Activated CD4-positive, alpha-beta T cell treated with anti-CD3 and anti-CD28 coated beads, Interleukin-2, amount 10 ng/mL, durations not matched to agents 7 days and 5 days (primary cell): Measurements from ENCODE around the gene ADCY7. TPM values are rescaled to one million over a fixed set of nuclear protein-coding genes. Genes with fewer than 3 reads are reported as not detected.
A peak's percentile ranks its signal among the peaks of the same experiment; 100 is the strongest.

Source experiments
- CTCF ChIA-PET: fragments of 350-600 bp; sonication (Branson Sonifier 250); formaldehyde crosslinking; loops from one replicate; lab custom pipeline; 2021; ENCODE audit warnings: antibody characterized with exemption; lab: Charles Lee
- POLR2A ChIA-PET: fragments of 350-600 bp; sonication (Branson Sonifier 250); formaldehyde crosslinking; loops from one replicate; lab custom pipeline; 2021; ENCODE audit warnings: antibody characterized with exemption; lab: Charles Lee
- DNase-seq: peaks from one replicate; pipeline ENCODE4 v3.0.0-alpha.2; 2020
- H3K27ac Mint-ChIP-seq: one replicate; pipeline ENCODE4 v1.8.0; 2021; ENCODE audit warnings: mild to moderate bottlenecking, moderate library complexity, mixed read lengths
- H3K27me3 Mint-ChIP-seq: one replicate; pipeline ENCODE4 v1.8.0; 2021; ENCODE audit warnings: mixed read lengths
- H3K36me3 Mint-ChIP-seq: one replicate; pipeline ENCODE4 v1.8.0; 2021; ENCODE audit warnings: low read depth, mixed read lengths
- H3K4me1 Mint-ChIP-seq: one replicate; pipeline ENCODE4 v1.8.0; 2021; ENCODE audit warnings: mixed read lengths
- H3K4me3 Mint-ChIP-seq: one replicate; pipeline ENCODE4 v1.8.0; 2021; ENCODE audit warnings: mild to moderate bottlenecking, moderate library complexity, mixed read lengths
- H3K9me3 Mint-ChIP-seq: one replicate; pipeline ENCODE4 v1.8.0; 2021; ENCODE audit warnings: mixed read lengths
- total RNA-seq, 2 experiments: library from RNA; stranded (reverse); gene quantifications; one replicate each; pipeline ENCODE4 v1.2.3, GENCODE V29; 2021

The ADCY7 gene
- total RNA-seq, 2 experiments from 2014 or later, result 197 to 255 TPM

DNA sequence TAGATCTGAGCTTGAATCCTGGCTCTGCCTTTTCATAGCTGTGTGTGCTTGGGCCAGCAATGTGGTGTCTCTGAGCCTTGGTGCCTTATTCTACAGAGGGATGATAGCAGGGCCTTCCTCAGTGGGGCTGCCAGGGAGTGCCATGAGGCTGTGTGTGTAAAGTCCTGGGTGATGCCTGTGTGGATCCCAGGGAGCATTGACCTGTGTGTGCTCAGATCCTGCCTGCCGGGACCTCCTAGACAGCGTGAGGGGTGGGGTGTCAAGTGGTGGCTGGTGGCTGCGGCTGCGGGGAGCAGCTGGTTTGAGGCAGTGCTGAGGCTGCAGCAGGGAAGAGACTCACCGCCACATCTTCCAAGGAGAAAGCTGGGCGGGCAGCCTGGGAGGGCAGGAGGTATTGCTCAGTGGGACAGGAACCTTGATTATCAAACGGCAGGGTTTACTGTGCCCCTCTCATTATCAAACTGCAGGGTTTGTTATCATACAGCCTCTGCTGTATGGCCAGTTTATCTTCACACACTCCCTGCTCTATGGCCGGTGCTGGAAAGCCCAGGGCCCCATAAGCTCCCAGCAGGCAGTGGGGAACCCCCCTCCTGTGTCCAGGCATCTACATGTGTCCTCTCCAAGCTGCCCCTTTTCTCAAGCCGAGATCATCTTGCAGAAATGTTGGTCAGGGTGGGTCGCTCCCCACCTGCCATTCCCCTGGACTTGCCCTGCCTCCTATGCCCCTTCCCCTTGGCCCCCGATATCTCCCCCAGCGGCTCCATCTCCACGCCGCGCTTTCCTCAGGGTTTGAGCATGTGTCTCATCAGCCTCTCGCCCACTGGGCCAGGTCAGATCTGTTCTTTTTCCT is 3.1 kb upstream of the ADCY7 start:
- Mint-ChIP-seq H3K27ac (no peak overlapping the region), H3K4me1 (peaks cover 55% of the 10 kb centered on the region), H3K4me3 (no peak overlapping the region), H3K9me3 (no peaks in the 10 kb centered on the region), H3K27me3 (peaks cover 5% of the 10 kb centered on the region), H3K36me3 (peaks cover 8% of the 10 kb centered on the region)
- CTCF ChIA-PET, result interaction anchor here (1.1 to 4.5 kb wide), 7 partner anchors 11 to 402 kb away, joined by 3 to 21 read pairs (median 3); partner anchors contain the start of gene CNEP1R1
- no peak for DNase-seq
- POLR2A ChIA-PET, result no interaction called here

- no peaks in the 10 kb centered on the region for H3K9me3 Mint-ChIP-seq
- no peak overlapping the region for H3K4me3 Mint-ChIP-seq
- no peak for DNase-seq
- H3K4me1 Mint-ChIP-seq, result peaks cover 62% of the 10 kb centered on the region
- H3K27me3 Mint-ChIP-seq, result peaks cover 4% of the 10 kb centered on the region
- H3K27ac Mint-ChIP-seq, result peak overlapping the region; percentile 67
- POLR2A ChIA-PET, result no interaction called here
- CTCF ChIA-PET, result interaction anchor here (0.7 to 4.5 kb wide), 5 partner anchors 10 to 401 kb away, joined by 3 to 21 read pairs (median 3); partner anchors contain the start of gene CNEP1R1
- H3K36me3 Mint-ChIP-seq, result peaks cover 15% of the 10 kb centered on the region
Measured at GRCh38 chr16:50263940-50264929, 2.1 kb upstream of the ADCY7 start.

GRCh38 chr16:50265260-50265659 is 1.1 kb upstream of the ADCY7 start:
- CTCF ChIA-PET, result interaction anchor here (0.7 to 4.5 kb wide), 4 partner anchors 9 to 240 kb away, joined by 3 to 21 read pairs (median 4); partner anchors contain the start of gene CNEP1R1

GRCh38 chr16:50265716-50266336 is 525 bp upstream of the ADCY7 start:
- Mint-ChIP-seq H3K4me1 (peaks cover 73% of the 10 kb centered on the region), H3K36me3 (peaks cover 20% of the 10 kb centered on the region), H3K9me3 (no peaks in the 10 kb centered on the region), H3K4me3 (peak overlapping the region; percentile 96), H3K27ac (peak overlapping the region; percentile 96), H3K27me3 (no peaks in the 10 kb centered on the region)
- no peak for DNase-seq
- POLR2A ChIA-PET, result no interaction called here
- CTCF ChIA-PET, result interaction anchor here (0.6 to 4.5 kb wide), 5 partner anchors 8 to 322 kb away, joined by 3 to 21 read pairs (median 3); partner anchors contain the start of gene CNEP1R1

More at GRCh38 chr16:50265260-50265659, 1.1 kb upstream of the ADCY7 start:
- peaks cover 67% of the 10 kb centered on the region for H3K4me1 Mint-ChIP-seq
- H3K4me3 Mint-ChIP-seq, result peak overlapping the region; percentile 64
- POLR2A ChIA-PET, result no interaction called here
- H3K9me3 Mint-ChIP-seq, result no peaks in the 10 kb centered on the region
- DNase-seq, result peak; percentile 54
- peaks cover 20% of the 10 kb centered on the region for H3K36me3 Mint-ChIP-seq
- no peaks in the 10 kb centered on the region for H3K27me3 Mint-ChIP-seq
- peak overlapping the region; percentile 91 for H3K27ac Mint-ChIP-seq

- peaks cover 29% of the 10 kb centered on the region for H3K36me3 Mint-ChIP-seq
- POLR2A ChIA-PET, result interaction anchor here (0.6 kb wide), 1 partner anchor 22 kb away, joined by 3 read pairs; no protein-coding TSS in a partner anchor
- H3K4me3 Mint-ChIP-seq, result peak overlapping the region; percentile 96
- no peak for DNase-seq
- CTCF ChIA-PET, result interaction anchor here (0.8 to 2.8 kb wide), 2 partner anchors 11 to 473 kb away, joined by 3 to 9 read pairs; no protein-coding TSS in a partner anchor
- H3K4me1 Mint-ChIP-seq, result peaks cover 80% of the 10 kb centered on the region
- H3K9me3 Mint-ChIP-seq, result no peaks in the 10 kb centered on the region
- no peaks in the 10 kb centered on the region for H3K27me3 Mint-ChIP-seq
- H3K27ac Mint-ChIP-seq, result peak overlapping the region; percentile 96
Measured at GRCh38 chr16:50267151-50267631, 840 bp downstream of the ADCY7 start.

GRCh38 chr16:50267651-50268050 is 1.3 kb downstream of the ADCY7 start:
- H3K4me3 Mint-ChIP-seq, result peak overlapping the region; percentile 96
- H3K27me3 Mint-ChIP-seq, result no peaks in the 10 kb centered on the region
- peak overlapping the region; percentile 96 for H3K27ac Mint-ChIP-seq
- peaks cover 83% of the 10 kb centered on the region for H3K4me1 Mint-ChIP-seq
- POLR2A ChIA-PET, result interaction anchor here (0.5 to 0.6 kb wide), 2 partner anchors 22 to 165 kb away, joined by 3 to 4 read pairs; no protein-coding TSS in a partner anchor
- no peaks in the 10 kb centered on the region for H3K9me3 Mint-ChIP-seq
- CTCF ChIA-PET, result interaction anchor here (1.2 to 2.8 kb wide), 3 partner anchors 10 to 242 kb away, joined by 4 to 9 read pairs (median 4); partner anchors contain the start of gene CNEP1R1
- DNase-seq, result peak; percentile 39
- peaks cover 34% of the 10 kb centered on the region for H3K36me3 Mint-ChIP-seq

GRCh38 chr16:50268352-50268751 is 2.0 kb downstream of the ADCY7 start:
- CTCF ChIA-PET, result interaction anchor here (0.8 to 2.8 kb wide), 6 partner anchors 10 to 243 kb away, joined by 3 to 9 read pairs (median 4); partner anchors contain the start of gene CNEP1R1
- POLR2A ChIA-PET, result interaction anchor here (0.5 kb wide), 1 partner anchor 166 kb away, joined by 4 read pairs; no protein-coding TSS in a partner anchor
- Mint-ChIP-seq H3K4me3 (peak overlapping the region; percentile 96), H3K9me3 (no peaks in the 10 kb centered on the region), H3K27me3 (no peaks in the 10 kb centered on the region), H3K27ac (peak overlapping the region; percentile 96), H3K36me3 (peaks cover 37% of the 10 kb centered on the region), H3K4me1 (peaks cover 86% of the 10 kb centered on the region)
- peak; percentile 37 for DNase-seq

GRCh38 chr16:50269061-50269705 is 2.8 kb downstream of the ADCY7 start:
- Mint-ChIP-seq H3K36me3 (peaks cover 43% of the 10 kb centered on the region), H3K4me1 (peaks cover 86% of the 10 kb centered on the region), H3K4me3 (peak overlapping the region; percentile 54), H3K27ac (peak overlapping the region; percentile 80), H3K27me3 (no peaks in the 10 kb centered on the region), H3K9me3 (no peaks in the 10 kb centered on the region)
- CTCF ChIA-PET, result interaction anchor here (0.9 to 2.8 kb wide), 6 partner anchors 9 to 244 kb away, joined by 3 to 9 read pairs (median 4); partner anchors contain the start of gene CNEP1R1
- POLR2A ChIA-PET, result no interaction called here
- no peak for DNase-seq

DNA sequence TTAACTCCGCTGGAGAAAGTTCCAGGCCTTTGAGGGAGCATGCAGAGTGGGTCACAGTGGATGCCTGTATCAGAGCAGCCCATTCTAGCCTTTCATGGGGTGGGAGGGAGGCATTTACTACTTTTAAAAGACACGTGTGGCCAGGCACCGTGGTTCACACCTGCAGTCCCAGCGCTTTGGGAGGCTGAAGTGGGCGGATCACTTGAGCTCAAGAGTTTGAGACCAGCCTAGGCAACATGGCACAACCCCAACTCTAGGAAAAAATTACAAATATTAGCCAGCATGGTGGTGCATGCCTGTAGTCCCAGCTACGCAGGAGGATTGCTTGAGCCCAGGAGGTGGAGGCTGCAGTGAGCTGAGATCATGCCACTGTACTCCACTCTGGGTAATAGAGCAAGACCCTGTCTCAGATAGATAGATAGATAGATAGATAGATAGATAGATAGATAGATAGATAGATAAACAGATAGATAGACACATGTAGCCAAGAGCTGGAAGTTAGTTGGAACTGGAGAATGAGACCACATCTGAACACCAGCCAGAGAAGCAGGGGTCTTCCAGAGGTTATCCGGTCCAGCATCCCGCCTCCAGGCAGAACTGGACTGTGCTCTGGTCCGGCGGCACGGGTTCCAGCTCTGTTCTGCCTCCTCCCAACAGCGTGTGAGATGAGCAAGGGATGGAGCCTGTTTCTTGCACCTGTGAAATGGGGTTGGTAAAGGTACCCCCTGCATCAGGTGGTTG is 3.6 kb downstream of the ADCY7 start:
- ChIA-PET POLR2A (no interaction called here), CTCF (interaction anchor here (1.6 to 2.8 kb wide), 4 partner anchors 8 to 60 kb away, joined by 4 to 9 read pairs (median 6); no protein-coding TSS in a partner anchor)
- no peak for DNase-seq
- Mint-ChIP-seq H3K4me1 (peaks cover 84% of the 10 kb centered on the region), H3K9me3 (no peaks in the 10 kb centered on the region), H3K27ac (peak overlapping the region; percentile 71), H3K36me3 (peaks cover 46% of the 10 kb centered on the region), H3K27me3 (no peaks in the 10 kb centered on the region), H3K4me3 (peak overlapping the region; percentile 54)

- H3K9me3 Mint-ChIP-seq, result no peaks in the 10 kb centered on the region
- peaks cover 49% of the 10 kb centered on the region for H3K36me3 Mint-ChIP-seq
- POLR2A ChIA-PET, result no interaction called here
- no peak overlapping the region for H3K4me3 Mint-ChIP-seq
- no peak for DNase-seq
- CTCF ChIA-PET, result interaction anchor here (1.6 to 1.9 kb wide), 3 partner anchors 10 to 61 kb away, joined by 4 to 6 read pairs (median 5); no protein-coding TSS in a partner anchor
- no peaks in the 10 kb centered on the region for H3K27me3 Mint-ChIP-seq
- H3K4me1 Mint-ChIP-seq, result peaks cover 84% of the 10 kb centered on the region
- peak overlapping the region; percentile 71 for H3K27ac Mint-ChIP-seq
Measured at GRCh38 chr16:50270510-50271147, 4.3 kb downstream of the ADCY7 start.
